HepG2 (cell line): Measurements from ENCODE around the gene SPACDR. TPM values are rescaled to one million over a fixed set of nuclear protein-coding genes. Genes with fewer than 3 reads are reported as not detected.
A peak's percentile ranks its signal among the peaks of the same experiment; 100 is the strongest.

Experiments used
- KMT2B ChIP-seq: IDR thresholded peaks from 2 replicates; pipeline ENCODE4 v1.6.1; 2016; ENCODE audit warnings: missing genetic modification reagents, missing compliant biosample characterization
- NFE2L2 ChIP-seq: fragments of 150-350 bp; IDR thresholded peaks from 2 replicates; pipeline ENCODE4 v1.6.1; 2014; ENCODE audit warnings: low read length
- SRSF9 ChIP-seq: fragments of 200-400 bp; formaldehyde crosslinking; IDR thresholded peaks from 2 replicates; pipeline ENCODE4 v1.6.1; 2018; ENCODE audit warnings: borderline replicate concordance, mild to moderate bottlenecking, low read depth, low read length; ENCODE audit not compliant: insufficient read depth, poor library complexity, severe bottlenecking
- STAG1 ChIP-seq: sonication (generic); formaldehyde crosslinking; IDR thresholded peaks from 2 replicates; pipeline ENCODE4 v1.4.0; 2020; ENCODE audit warnings: missing genetic modification reagents
- TFDP2 ChIP-seq: sonication (generic); formaldehyde crosslinking; IDR thresholded peaks from 2 replicates; pipeline ENCODE4 v1.4.0; 2020; ENCODE audit warnings: missing genetic modification reagents
- ZNF20 ChIP-seq: sonication (generic); formaldehyde crosslinking; IDR thresholded peaks from 2 replicates; pipeline ENCODE4 v1.4.0; 2020; ENCODE audit warnings: mild to moderate bottlenecking, moderate library complexity, missing genetic modification reagents
- ZNF710 ChIP-seq: sonication (generic); formaldehyde crosslinking; IDR thresholded peaks from 2 replicates; pipeline ENCODE4 v1.5.0; 2020; ENCODE audit warnings: mild to moderate bottlenecking, missing genetic modification reagents, borderline replicate concordance
- ZNF839 ChIP-seq: sonication (generic); formaldehyde crosslinking; IDR thresholded peaks from 2 replicates; pipeline ENCODE4 v1.4.0; 2020; ENCODE audit warnings: missing genetic modification reagents, mild to moderate bottlenecking, borderline replicate concordance
- ZNF850 ChIP-seq: sonication (generic); formaldehyde crosslinking; conservative IDR thresholded peaks from 2 replicates; pipeline ENCODE4 v1.9.0; 2021; ENCODE audit warnings: mild to moderate bottlenecking, missing genetic modification reagents
- polyA plus RNA-seq, 8 experiments: library from polyadenylated mRNA; depleted of rRNA in 3 of 8; stranded (reverse) in 7 of 8; unstranded in 1 of 8; fragments of >200 nt; fragmentation: Illumina TruSeq in 4 of 8; extraction: Trizol in 4 of 8; gene quantifications; 2 replicates each; pipeline versions ENCODE4 v1.2.1 to v1.2.3, GENCODE V29; 2011 to 2016; ENCODE audit warnings: low read depth in 4 of 8, missing spikeins in 1 of 8, mixed read lengths in 1 of 8; ENCODE audit not compliant: insufficient read depth in 1 of 8
- total RNA-seq, 5 experiments: library from RNA; depleted of rRNA; stranded (reverse); fragments of >200 nt; fragmentation: Illumina TruSeq; extraction: Trizol; gene quantifications; 2 replicates each; pipeline ENCODE4 v1.2.3, GENCODE V29; 2016; ENCODE audit warnings: low read depth in 1 of 5
- TF ChIP-seq, protein P1 (sequence below): sonication (generic); formaldehyde crosslinking; IDR thresholded peaks from 2 replicates; pipeline ENCODE4 v1.4.0; 2020; ENCODE audit warnings: missing genetic modification reagents
- TF ChIP-seq, protein P2 (sequence below): sonication (generic); formaldehyde crosslinking; IDR thresholded peaks from 2 replicates; pipeline ENCODE4 v1.5.0; 2020; ENCODE audit warnings: mild to moderate bottlenecking, missing genetic modification reagents, borderline replicate concordance
- TF ChIP-seq, protein P3 (sequence below): sonication (generic); formaldehyde crosslinking; IDR thresholded peaks from 2 replicates; pipeline ENCODE4 v1.5.1; 2020; ENCODE audit warnings: missing genetic modification reagents, mild to moderate bottlenecking, borderline replicate concordance

SPACDR gene
- total and polyA plus RNA-seq, 2 of the 13 experiments (the other 11 are each of a cell fraction or from before 2014, with no cell fraction given), result 0.41 TPM; not detected in 1

GRCh38 chr7:100444311-100445278 lies 19.5 kb downstream of the SPACDR start (continued):
- TF ChIP-seq KMT2B (CRISPR knock-in tag), result peak; percentile 46; the same call in 1 of the 2 replicates
- TF ChIP-seq NFE2L2, result peak; percentile 61; the same call in 1 of the 2 replicates
- no peak for TF ChIP-seq ZNF20 (CRISPR knock-in tag)
- TF ChIP-seq, protein P1, sequence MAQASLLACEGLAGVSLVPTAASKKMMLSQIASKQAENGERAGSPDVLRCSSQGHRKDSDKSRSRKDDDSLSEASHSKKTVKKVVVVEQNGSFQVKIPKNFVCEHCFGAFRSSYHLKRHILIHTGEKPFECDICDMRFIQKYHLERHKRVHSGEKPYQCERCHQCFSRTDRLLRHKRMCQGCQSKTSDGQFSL (CRISPR knock-in tag), result no peak
- TF ChIP-seq ZNF850 (CRISPR knock-in tag), result no peak
- peak; percentile 47; the same call in 1 of the 2 replicates for TF ChIP-seq TFDP2 (CRISPR knock-in tag)
- TF ChIP-seq SRSF9, result no peak
- TF ChIP-seq ZNF710 (CRISPR knock-in tag), result peak; percentile 99
- no peak for TF ChIP-seq ZNF839
- TF ChIP-seq, protein P2, sequence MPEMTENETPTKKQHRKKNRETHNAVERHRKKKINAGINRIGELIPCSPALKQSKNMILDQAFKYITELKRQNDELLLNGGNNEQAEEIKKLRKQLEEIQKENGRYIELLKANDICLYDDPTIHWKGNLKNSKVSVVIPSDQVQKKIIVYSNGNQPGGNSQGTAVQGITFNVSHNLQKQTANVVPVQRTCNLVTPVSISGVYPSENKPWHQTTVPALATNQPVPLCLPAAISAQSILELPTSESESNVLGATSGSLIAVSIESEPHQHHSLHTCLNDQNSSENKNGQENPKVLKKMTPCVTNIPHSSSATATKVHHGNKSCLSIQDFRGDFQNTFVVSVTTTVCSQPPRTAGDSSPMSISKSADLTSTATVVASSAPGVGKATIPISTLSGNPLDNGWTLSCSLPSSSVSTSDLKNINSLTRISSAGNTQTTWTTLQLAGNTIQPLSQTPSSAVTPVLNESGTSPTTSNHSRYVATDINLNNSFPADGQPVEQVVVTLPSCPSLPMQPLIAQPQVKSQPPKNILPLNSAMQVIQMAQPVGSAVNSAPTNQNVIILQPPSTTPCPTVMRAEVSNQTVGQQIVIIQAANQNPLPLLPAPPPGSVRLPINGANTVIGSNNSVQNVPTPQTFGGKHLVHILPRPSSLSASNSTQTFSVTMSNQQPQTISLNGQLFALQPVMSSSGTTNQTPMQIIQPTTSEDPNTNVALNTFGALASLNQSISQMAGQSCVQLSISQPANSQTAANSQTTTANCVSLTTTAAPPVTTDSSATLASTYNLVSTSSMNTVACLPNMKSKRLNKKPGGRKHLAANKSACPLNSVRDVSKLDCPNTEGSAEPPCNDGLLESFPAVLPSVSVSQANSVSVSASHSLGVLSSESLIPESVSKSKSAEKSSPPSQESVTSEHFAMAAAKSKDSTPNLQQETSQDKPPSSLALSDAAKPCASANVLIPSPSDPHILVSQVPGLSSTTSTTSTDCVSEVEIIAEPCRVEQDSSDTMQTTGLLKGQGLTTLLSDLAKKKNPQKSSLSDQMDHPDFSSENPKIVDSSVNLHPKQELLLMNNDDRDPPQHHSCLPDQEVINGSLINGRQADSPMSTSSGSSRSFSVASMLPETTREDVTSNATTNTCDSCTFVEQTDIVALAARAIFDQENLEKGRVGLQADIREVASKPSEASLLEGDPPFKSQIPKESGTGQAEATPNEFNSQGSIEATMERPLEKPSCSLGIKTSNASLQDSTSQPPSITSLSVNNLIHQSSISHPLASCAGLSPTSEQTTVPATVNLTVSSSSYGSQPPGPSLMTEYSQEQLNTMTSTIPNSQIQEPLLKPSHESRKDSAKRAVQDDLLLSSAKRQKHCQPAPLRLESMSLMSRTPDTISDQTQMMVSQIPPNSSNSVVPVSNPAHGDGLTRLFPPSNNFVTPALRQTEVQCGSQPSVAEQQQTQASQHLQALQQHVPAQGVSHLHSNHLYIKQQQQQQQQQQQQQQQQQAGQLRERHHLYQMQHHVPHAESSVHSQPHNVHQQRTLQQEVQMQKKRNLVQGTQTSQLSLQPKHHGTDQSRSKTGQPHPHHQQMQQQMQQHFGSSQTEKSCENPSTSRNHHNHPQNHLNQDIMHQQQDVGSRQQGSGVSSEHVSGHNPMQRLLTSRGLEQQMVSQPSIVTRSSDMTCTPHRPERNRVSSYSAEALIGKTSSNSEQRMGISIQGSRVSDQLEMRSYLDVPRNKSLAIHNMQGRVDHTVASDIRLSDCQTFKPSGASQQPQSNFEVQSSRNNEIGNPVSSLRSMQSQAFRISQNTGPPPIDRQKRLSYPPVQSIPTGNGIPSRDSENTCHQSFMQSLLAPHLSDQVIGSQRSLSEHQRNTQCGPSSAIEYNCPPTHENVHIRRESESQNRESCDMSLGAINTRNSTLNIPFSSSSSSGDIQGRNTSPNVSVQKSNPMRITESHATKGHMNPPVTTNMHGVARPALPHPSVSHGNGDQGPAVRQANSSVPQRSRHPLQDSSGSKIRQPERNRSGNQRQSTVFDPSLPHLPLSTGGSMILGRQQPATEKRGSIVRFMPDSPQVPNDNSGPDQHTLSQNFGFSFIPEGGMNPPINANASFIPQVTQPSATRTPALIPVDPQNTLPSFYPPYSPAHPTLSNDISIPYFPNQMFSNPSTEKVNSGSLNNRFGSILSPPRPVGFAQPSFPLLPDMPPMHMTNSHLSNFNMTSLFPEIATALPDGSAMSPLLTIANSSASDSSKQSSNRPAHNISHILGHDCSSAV, result no peak
- TF ChIP-seq, protein P3, sequence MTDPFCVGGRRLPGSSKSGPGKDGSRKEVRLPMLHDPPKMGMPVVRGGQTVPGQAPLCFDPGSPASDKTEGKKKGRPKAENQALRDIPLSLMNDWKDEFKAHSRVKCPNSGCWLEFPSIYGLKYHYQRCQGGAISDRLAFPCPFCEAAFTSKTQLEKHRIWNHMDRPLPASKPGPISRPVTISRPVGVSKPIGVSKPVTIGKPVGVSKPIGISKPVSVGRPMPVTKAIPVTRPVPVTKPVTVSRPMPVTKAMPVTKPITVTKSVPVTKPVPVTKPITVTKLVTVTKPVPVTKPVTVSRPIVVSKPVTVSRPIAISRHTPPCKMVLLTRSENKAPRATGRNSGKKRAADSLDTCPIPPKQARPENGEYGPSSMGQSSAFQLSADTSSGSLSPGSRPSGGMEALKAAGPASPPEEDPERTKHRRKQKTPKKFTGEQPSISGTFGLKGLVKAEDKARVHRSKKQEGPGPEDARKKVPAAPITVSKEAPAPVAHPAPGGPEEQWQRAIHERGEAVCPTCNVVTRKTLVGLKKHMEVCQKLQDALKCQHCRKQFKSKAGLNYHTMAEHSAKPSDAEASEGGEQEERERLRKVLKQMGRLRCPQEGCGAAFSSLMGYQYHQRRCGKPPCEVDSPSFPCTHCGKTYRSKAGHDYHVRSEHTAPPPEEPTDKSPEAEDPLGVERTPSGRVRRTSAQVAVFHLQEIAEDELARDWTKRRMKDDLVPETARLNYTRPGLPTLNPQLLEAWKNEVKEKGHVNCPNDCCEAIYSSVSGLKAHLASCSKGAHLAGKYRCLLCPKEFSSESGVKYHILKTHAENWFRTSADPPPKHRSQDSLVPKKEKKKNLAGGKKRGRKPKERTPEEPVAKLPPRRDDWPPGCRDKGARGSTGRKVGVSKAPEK (CRISPR knock-in tag), result no peak
- TF ChIP-seq STAG1 (CRISPR knock-in tag), result no peak
